ENCODE measurements around the gene TMEM213. TPM values are rescaled to one million over a fixed set of nuclear protein-coding genes. Genes with fewer than 3 reads are reported as not detected.

The TMEM213 gene
- total RNA-seq, 1 donor from 2014 or later: not detected

GRCh38 chr7:138756591-138757242, 41.1 kb upstream of the TMEM213 start:
- Mint-ChIP-seq H3K4me1 (ENCODE audit: unreplicated experiment) (peaks cover 11% of the 10 kb centered on the region), H3K9me3 (ENCODE audit: unreplicated experiment) (no peaks in the 10 kb centered on the region), H3K4me3 (ENCODE audit: unreplicated experiment) (no peak overlapping the region)

DNA sequence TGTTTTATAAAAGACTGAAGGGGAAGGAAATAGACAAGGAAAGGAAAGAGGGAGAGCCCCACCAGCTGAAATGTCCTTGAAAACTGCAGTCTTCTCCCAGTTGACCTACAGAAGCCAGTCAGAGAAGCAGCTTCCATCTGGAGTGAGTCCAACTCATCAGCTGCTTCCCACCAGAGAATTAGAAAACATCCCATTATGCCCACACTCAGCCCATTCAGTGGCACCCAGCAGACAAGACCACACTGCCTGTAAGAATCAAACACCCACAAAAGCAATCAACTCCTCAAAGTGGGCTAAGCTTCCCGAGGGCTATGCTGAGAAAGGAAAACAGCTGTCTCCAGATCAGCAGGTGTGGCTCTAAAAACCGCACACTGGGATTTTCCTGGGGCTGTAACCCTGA, 29.6 kb upstream of the TMEM213 start:
- peaks cover 9% of the 10 kb centered on the region for H3K27me3 Mint-ChIP-seq (ENCODE audit: unreplicated experiment)
- H3K4me1 Mint-ChIP-seq (ENCODE audit: unreplicated experiment): no peaks in the 10 kb centered on the region
- TF ChIP-seq, protein P1, sequence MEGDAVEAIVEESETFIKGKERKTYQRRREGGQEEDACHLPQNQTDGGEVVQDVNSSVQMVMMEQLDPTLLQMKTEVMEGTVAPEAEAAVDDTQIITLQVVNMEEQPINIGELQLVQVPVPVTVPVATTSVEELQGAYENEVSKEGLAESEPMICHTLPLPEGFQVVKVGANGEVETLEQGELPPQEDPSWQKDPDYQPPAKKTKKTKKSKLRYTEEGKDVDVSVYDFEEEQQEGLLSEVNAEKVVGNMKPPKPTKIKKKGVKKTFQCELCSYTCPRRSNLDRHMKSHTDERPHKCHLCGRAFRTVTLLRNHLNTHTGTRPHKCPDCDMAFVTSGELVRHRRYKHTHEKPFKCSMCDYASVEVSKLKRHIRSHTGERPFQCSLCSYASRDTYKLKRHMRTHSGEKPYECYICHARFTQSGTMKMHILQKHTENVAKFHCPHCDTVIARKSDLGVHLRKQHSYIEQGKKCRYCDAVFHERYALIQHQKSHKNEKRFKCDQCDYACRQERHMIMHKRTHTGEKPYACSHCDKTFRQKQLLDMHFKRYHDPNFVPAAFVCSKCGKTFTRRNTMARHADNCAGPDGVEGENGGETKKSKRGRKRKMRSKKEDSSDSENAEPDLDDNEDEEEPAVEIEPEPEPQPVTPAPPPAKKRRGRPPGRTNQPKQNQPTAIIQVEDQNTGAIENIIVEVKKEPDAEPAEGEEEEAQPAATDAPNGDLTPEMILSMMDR (IDR thresholded peaks at IDR 0.05): no peak
- H3K36me3 Mint-ChIP-seq (ENCODE audit: unreplicated experiment): no peaks in the 10 kb centered on the region
- no peak overlapping the region for H3K27ac Mint-ChIP-seq (ENCODE audit: unreplicated experiment)
- DNase-seq (ENCODE audit: extremely low spot score, unreplicated experiment): no peak
- H3K4me3 Mint-ChIP-seq (ENCODE audit: unreplicated experiment): no peak overlapping the region
- H3K9me3 Mint-ChIP-seq (ENCODE audit: unreplicated experiment): no peaks in the 10 kb centered on the region

More at GRCh38 chr7:138756591-138757242, 41.1 kb upstream of the TMEM213 start:
- no peak overlapping the region for H3K27ac Mint-ChIP-seq (ENCODE audit: unreplicated experiment)
- no peaks in the 10 kb centered on the region for H3K36me3 Mint-ChIP-seq (ENCODE audit: unreplicated experiment)
- no peaks in the 10 kb centered on the region for H3K27me3 Mint-ChIP-seq (ENCODE audit: unreplicated experiment)
- TF ChIP-seq, protein P1 (IDR thresholded peaks at IDR 0.05): no peak
- no peak for DNase-seq (ENCODE audit: extremely low spot score, unreplicated experiment)

DNA sequence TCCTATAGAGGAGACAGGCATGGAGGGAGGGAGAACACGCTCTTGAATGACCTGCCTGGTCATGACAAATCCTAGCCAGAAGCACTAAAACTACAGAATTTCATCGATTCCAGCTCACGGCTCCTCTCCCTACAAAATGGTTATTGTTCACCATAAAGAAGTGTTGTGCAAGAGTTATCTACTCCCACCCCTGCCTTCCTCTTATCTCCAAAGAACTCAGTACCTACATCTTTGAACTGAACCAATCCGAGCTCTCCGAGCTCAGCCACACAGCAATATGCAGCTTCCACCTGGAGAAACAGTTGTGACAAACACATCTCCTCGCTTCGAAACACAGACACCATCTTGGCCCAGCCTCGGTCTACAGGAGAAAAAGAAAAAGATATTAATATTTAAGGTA, 26.9 kb upstream of the TMEM213 start:
- TF ChIP-seq, protein P1 (IDR thresholded peaks at IDR 0.05): no peak
- DNase-seq (ENCODE audit: extremely low spot score, unreplicated experiment): no peak
- H3K36me3 Mint-ChIP-seq (ENCODE audit: unreplicated experiment): no peaks in the 10 kb centered on the region
- no peaks in the 10 kb centered on the region for H3K4me1 Mint-ChIP-seq (ENCODE audit: unreplicated experiment)
- H3K9me3 Mint-ChIP-seq (ENCODE audit: unreplicated experiment): no peaks in the 10 kb centered on the region
- H3K27me3 Mint-ChIP-seq (ENCODE audit: unreplicated experiment): peaks cover 9% of the 10 kb centered on the region
- no peak overlapping the region for H3K4me3 Mint-ChIP-seq (ENCODE audit: unreplicated experiment)
- no peak overlapping the region for H3K27ac Mint-ChIP-seq (ENCODE audit: unreplicated experiment)

DNA sequence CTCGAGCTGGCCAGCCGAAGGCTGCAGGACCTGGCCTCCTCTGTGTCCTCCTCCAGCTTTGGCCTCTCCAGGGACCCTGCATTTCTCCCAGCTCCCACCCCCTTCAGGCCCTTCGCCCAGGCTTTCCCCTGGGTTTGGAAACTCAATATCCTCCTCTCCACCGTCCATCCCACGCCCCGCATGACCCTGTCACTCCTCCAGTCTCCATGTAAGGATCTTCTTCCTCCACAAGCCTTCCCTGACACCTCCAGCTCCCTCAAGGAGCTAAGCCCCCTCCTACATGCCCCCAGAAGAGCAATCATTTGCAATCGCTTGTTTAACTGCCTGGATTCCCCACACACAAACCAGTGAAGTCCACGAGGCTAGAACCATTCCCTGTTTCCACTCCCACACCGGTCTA, 24.6 kb upstream of the TMEM213 start:
- Mint-ChIP-seq H3K4me1 (ENCODE audit: unreplicated experiment) (no peaks in the 10 kb centered on the region), H3K27ac (ENCODE audit: unreplicated experiment) (no peak overlapping the region), H3K9me3 (ENCODE audit: unreplicated experiment) (no peaks in the 10 kb centered on the region), H3K27me3 (ENCODE audit: unreplicated experiment) (peaks cover 14% of the 10 kb centered on the region), H3K36me3 (ENCODE audit: unreplicated experiment) (no peaks in the 10 kb centered on the region), H3K4me3 (ENCODE audit: unreplicated experiment) (no peak overlapping the region)
- DNase-seq (ENCODE audit: extremely low spot score, unreplicated experiment): no peak
- TF ChIP-seq, protein P1 (IDR thresholded peaks at IDR 0.05): no peak

GRCh38 chr7:138773817-138774216, 24.0 kb upstream of the TMEM213 start:
- Mint-ChIP-seq H3K27me3 (ENCODE audit: unreplicated experiment) (peaks cover 14% of the 10 kb centered on the region), H3K4me1 (ENCODE audit: unreplicated experiment) (no peaks in the 10 kb centered on the region), H3K9me3 (ENCODE audit: unreplicated experiment) (no peaks in the 10 kb centered on the region), H3K4me3 (ENCODE audit: unreplicated experiment) (no peak overlapping the region), H3K27ac (ENCODE audit: unreplicated experiment) (no peak overlapping the region), H3K36me3 (ENCODE audit: unreplicated experiment) (no peaks in the 10 kb centered on the region)
- DNase-seq (ENCODE audit: extremely low spot score, unreplicated experiment): no peak
- TF ChIP-seq, protein P1 (IDR thresholded peaks at IDR 0.05): no peak
